Sigmoid colon (tissue), 7 donors: Measurements from ENCODE around the gene PRKAG2. TPM values are rescaled to one million over a fixed set of nuclear protein-coding genes. Genes with fewer than 3 reads are reported as not detected.

Experiments
- DNase-seq: peaks from one replicate; pipeline ENCODE4 v3.0.0-alpha.2; 2019
- H3K27ac ChIP-seq, 4 donors: fragments of 200-600 bp; sonication (generic); one replicate each; pipeline ENCODE4 v1.5.1; 2016 to 2019; ENCODE audit warnings: mild to moderate bottlenecking in 1 of 4
- H3K27me3 ChIP-seq, 3 donors: fragments of 200-600 bp; sonication (generic); one replicate each; pipeline ENCODE4 v1.5.1; 2019; ENCODE audit warnings: mild to moderate bottlenecking in 1 of 3
- H3K36me3 ChIP-seq, 4 donors: fragments of 200-600 bp; sonication (generic); one replicate each; pipeline ENCODE4 v1.5.1; 2016 to 2019
- H3K4me1 ChIP-seq, 4 donors: fragments of 200-600 bp; sonication (generic); one replicate each; pipeline ENCODE4 v1.5.1; 2017 to 2019
- H3K4me3 ChIP-seq, 4 donors: fragments of 200-600 bp; sonication (generic); one replicate each; pipeline ENCODE4 v1.5.1; 2017 to 2019; ENCODE audit warnings: mild to moderate bottlenecking in 2 of 4, moderate library complexity in 1 of 4
- H3K9me3 ChIP-seq, 4 donors: fragments of 200-600 bp in 3 of 4; sonication (generic) in 3 of 4; one replicate each; pipeline versions ENCODE4 v1.5.1 to v1.6.1; 2013 to 2019
- EP300 ChIP-seq, 4 donors: sonication (generic); formaldehyde crosslinking; IDR thresholded peaks; one replicate each; pipeline ENCODE4 v1.6.1; 2017; ENCODE audit warnings: antibody characterized with exemption in 4 of 4
- POLR2A ChIP-seq, 2 donors: fragments of 450-650 bp; IDR thresholded peaks; one replicate each; pipeline ENCODE4 v1.6.1; 2016; ENCODE audit warnings: antibody characterized with exemption in 2 of 2, mild to moderate bottlenecking in 2 of 2, moderate library complexity in 2 of 2
- POLR2AphosphoS5 ChIP-seq, 4 donors: sonication (generic); formaldehyde crosslinking; IDR thresholded peaks; one replicate each; pipeline ENCODE4 v1.6.1; 2017; ENCODE audit warnings: antibody characterized with exemption in 4 of 4
- WGBS, 2 donors: extraction: QIAGEN DNeasy Blood & Tissue Kit; methylation state at CpG; one replicate each; pipeline ENCODE4 v1.1.7; 2013; 5-methylcytosine and 5-hydroxymethylcytosine counted together
- intact Hi-C: fragments of 100-400 bp; cut with DNase I; formaldehyde crosslinking; loops from one replicate; pipeline ENCODE4 v1.15.1; 2023
- polyA plus RNA-seq, 3 donors: library from polyadenylated mRNA; stranded (reverse); fragments of 200-250 nt; gene quantifications; one replicate each; pipeline ENCODE4 v1.2.3, GENCODE V29; 2013
- total RNA-seq, 4 donors: library from RNA; depleted of rRNA; stranded (reverse); fragments of >200 nt; gene quantifications; one replicate each; pipeline ENCODE4 v1.1.0, GENCODE V29; 2016
- TF ChIP-seq, protein P1 (sequence below), 4 experiments: fragments of 450-650 bp in 3 of 4; fragments of 200-600 bp in 1 of 4; IDR thresholded peaks; one replicate each; pipeline ENCODE4 v1.5.1; 2016 to 2019; ENCODE audit warnings: antibody characterized with exemption in 4 of 4, mild to moderate bottlenecking in 3 of 4, moderate library complexity in 2 of 4
- donor health status: healthy with polysubstance abuse.
- donor health status: Bipolar disorder and iron deficiency.
- donor health status: healthy.

PRKAG2 gene
- total and polyA plus RNA-seq, 7 donors, result 19.2 to 51.2 (median 37.1) TPM

DNA sequence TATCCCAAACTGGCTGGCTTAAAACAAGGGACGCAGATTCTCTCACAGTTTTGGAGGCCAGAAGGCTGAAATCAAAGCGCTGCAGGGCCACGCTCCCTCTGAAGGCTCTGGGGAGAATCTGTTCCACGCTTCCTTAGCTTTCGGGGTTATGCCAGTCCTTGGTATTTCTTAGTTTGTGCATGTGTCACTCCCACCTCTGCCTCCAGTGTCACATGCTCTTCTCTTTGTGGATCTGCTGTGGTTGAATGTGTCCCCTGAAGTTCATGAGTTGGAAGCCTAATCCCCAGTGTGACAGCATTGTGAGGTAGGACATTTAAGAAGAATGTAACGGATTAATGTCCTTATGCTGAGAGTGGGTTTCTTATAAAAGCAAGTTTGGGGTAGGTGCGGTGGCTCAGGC, 327.8 kb downstream of the PRKAG2 start:
- H3K27me3 ChIP-seq, result no peaks in the 10 kb centered on the region
- WGBS, 2 donors, result 96 to 97% methylated on average over 7 of the region's 7 CpGs
- H3K4me1 ChIP-seq, result peaks cover 0 to 20% (median 16%) of the 10 kb centered on the region in 4 donors
- DNase-seq, result no peak
- no peak overlapping the region for H3K27ac ChIP-seq
- no peaks in the 10 kb centered on the region for H3K36me3 ChIP-seq
- intact Hi-C loops, result no loop called here
- TF ChIP-seq POLR2AphosphoS5 (IDR thresholded peaks at IDR 0.05) (no peak), EP300 (IDR thresholded peaks at IDR 0.05) (no peak), POLR2A (IDR thresholded peaks at IDR 0.05) (no peak)
- TF ChIP-seq, protein P1, sequence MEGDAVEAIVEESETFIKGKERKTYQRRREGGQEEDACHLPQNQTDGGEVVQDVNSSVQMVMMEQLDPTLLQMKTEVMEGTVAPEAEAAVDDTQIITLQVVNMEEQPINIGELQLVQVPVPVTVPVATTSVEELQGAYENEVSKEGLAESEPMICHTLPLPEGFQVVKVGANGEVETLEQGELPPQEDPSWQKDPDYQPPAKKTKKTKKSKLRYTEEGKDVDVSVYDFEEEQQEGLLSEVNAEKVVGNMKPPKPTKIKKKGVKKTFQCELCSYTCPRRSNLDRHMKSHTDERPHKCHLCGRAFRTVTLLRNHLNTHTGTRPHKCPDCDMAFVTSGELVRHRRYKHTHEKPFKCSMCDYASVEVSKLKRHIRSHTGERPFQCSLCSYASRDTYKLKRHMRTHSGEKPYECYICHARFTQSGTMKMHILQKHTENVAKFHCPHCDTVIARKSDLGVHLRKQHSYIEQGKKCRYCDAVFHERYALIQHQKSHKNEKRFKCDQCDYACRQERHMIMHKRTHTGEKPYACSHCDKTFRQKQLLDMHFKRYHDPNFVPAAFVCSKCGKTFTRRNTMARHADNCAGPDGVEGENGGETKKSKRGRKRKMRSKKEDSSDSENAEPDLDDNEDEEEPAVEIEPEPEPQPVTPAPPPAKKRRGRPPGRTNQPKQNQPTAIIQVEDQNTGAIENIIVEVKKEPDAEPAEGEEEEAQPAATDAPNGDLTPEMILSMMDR (IDR thresholded peaks at IDR 0.05), result no peak
- H3K9me3 ChIP-seq, result no peaks in the 10 kb centered on the region
- no peak overlapping the region for H3K4me3 ChIP-seq

DNA sequence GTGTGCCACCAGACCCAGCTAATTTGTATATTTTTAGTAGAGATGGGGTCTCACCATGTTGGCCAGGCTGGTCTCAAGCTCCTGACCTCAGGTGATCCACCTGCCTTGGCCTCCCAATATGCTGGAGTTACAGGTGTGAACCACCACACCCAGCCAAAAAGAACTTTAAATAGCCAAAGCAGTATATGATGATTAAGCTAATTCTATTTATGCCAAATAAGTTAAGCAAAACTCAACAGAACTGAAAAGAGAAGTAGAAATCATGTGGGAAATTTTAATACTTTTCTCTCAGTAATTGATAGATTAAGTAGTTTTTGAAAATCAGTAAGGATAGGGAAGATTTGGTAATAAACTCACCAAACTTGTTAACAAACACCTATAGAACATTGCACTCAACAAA, 332.7 kb downstream of the PRKAG2 start:
- H3K36me3 ChIP-seq, result no peaks in the 10 kb centered on the region
- H3K9me3 ChIP-seq, result no peaks in the 10 kb centered on the region
- no peak for TF ChIP-seq POLR2AphosphoS5 (IDR thresholded peaks at IDR 0.05)
- TF ChIP-seq, protein P1 (IDR thresholded peaks at IDR 0.05), result no peak
- no peak for TF ChIP-seq EP300 (IDR thresholded peaks at IDR 0.05)
- TF ChIP-seq POLR2A (IDR thresholded peaks at IDR 0.05), result no peak
- DNase-seq, result no peak
- no peak overlapping the region for H3K27ac ChIP-seq
- H3K4me3 ChIP-seq, result no peak overlapping the region
- H3K27me3 ChIP-seq, result no peaks in the 10 kb centered on the region
- H3K4me1 ChIP-seq, result peaks cover 0 to 11% (median 7%) of the 10 kb centered on the region in 4 donors
- intact Hi-C loops, result no loop called here

DNA sequence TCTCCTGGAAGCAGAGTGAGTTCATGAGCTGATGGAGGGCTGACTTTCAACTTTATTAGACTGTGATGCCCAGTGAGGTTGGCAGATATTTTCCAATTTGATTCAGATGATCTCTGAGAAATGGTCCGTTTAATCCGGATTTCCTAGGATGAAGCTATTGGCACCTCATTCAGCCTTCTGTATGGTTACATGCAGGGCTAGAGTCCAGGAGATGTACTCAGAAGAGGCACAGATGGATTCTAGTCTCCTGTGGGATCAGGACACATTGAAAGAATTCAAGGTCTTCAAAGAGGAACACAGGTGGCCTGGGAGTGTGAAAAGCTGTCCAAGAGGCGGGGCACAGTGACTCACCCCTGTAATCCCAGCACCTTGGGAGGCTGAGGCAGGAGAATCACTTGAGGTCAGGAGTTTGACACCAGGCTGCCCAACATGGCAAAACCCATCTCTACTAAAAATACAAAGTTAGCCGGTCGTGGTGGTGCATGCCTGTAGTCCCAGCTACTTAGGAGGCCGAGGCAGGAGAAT, 334.2 kb downstream of the PRKAG2 start:
- TF ChIP-seq POLR2A (IDR thresholded peaks at IDR 0.05), result no peak
- no peak for TF ChIP-seq EP300 (IDR thresholded peaks at IDR 0.05)
- TF ChIP-seq POLR2AphosphoS5 (IDR thresholded peaks at IDR 0.05), result no peak
- TF ChIP-seq, protein P1 (IDR thresholded peaks at IDR 0.05), result no peak
- Histone ChIP-seq H3K4me1 (peaks cover 0 to 24% (median 22%) of the 10 kb centered on the region in 4 donors), H3K9me3 (no peaks in the 10 kb centered on the region), H3K27ac (no peak overlapping the region), H3K27me3 (no peaks in the 10 kb centered on the region), H3K36me3 (no peaks in the 10 kb centered on the region), H3K4me3 (no peak overlapping the region)
- 92 to 94% methylated on average over 6 of the region's 6 CpGs for WGBS, 2 donors
- intact Hi-C loops, result no loop called here
- no peak for DNase-seq

DNA sequence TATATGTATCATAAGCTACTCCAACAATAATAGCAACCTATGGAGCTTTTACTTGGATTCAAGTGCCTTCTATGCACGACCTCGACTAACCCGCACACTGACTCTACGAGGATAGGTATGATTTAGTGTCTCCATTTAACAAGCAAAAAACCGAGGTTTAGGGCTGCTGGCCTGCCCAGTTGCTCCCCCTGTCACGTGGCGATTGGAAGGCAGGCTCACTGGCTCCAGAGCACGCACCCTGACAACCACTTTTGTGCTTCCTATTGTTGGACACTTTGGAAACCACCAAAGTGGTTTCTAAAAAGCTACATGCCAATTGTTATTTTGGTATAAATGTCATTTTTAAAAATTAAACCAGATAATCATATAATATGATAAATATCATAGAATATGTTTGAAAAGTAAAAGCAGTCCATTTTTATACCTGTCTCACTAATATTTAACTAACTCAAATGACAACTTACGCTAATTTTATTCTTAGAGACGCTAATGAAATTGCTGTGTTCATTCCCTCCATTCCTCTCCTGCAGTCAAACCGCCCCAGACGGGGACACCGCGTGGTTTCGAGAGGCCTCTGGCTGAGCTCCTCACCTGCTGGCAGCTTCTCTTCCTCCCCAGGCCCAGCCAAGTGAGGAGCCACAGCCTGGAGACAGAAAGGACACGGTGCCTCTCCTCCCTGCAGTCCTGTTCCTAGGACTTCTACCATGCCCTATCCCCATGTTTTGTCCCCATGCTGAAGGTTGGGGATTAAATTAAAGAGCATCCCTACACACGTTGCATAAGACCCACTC, 335.0 kb downstream of the PRKAG2 start:
- H3K4me1 ChIP-seq, result peaks cover 0 to 31% (median 30%) of the 10 kb centered on the region in 4 donors
- no peaks in the 10 kb centered on the region for H3K27me3 ChIP-seq
- DNase-seq, result no peak
- no peak overlapping the region for H3K4me3 ChIP-seq
- intact Hi-C loops, result no loop called here
- H3K27ac ChIP-seq, result no peak overlapping the region
- no peaks in the 10 kb centered on the region for H3K9me3 ChIP-seq
- 86 to 87% methylated on average over 17 of the region's 17 CpGs for WGBS, 2 donors
- H3K36me3 ChIP-seq, result no peaks in the 10 kb centered on the region
- TF ChIP-seq, protein P1 (IDR thresholded peaks at IDR 0.05), result no peak
- no peak for TF ChIP-seq EP300 (IDR thresholded peaks at IDR 0.05)
- TF ChIP-seq POLR2A (IDR thresholded peaks at IDR 0.05), result no peak
- TF ChIP-seq POLR2AphosphoS5 (IDR thresholded peaks at IDR 0.05), result no peak
